Right renal cortex interstitium (tissue), 3 donors: ENCODE data around the gene EXOC1. TPM values are rescaled to one million over a fixed set of nuclear protein-coding genes. Genes with fewer than 3 reads are reported as not detected.
"Not testable (repeated sequence)": the region's sequence is repeated elsewhere in the genome, so short reads cannot be mapped to it uniquely, and the experiment has no call there.

Source experiments
- DNase-seq, 3 donors: peaks; one replicate each; pipeline ENCODE4 v3.0.0-alpha.2; 2013; ENCODE audit warnings: low read depth in 3 of 3, low spot score in 2 of 3
- polyA plus RNA-seq, 3 donors: library from polyadenylated mRNA; unstranded; fragments of 120-200 nt; gene quantifications; one replicate each; pipeline ENCODE4 v1.2.1, GENCODE V29; 2013; ENCODE audit not compliant: insufficient read length in 3 of 3

EXOC1 gene
- 10 to 100 TPM; 40.7 to 49.9 (median 47.7) TPM for polyA plus RNA-seq

GRCh38 chr4:55853484-55854046, at the start of gene EXOC1:
EXOC1 (plus strand) TSS chr4:55853648; CDS start chr4:55858324, 4,676 bp downstream.
- peak; percentile 78 to 92 (median 90) for DNase-seq

- DNase-seq, result no peak
These were observed 45.9 kb upstream of the EXOC1 start for GRCh38 chr4:55807556-55807955.

- DNase-seq, result no peak
These were observed 45.3 kb upstream of the EXOC1 start for GRCh38 chr4:55808186-55808585.

GRCh38 chr4:55808632-55809031, 44.8 kb upstream of the EXOC1 start:
- no peak for DNase-seq

GRCh38 chr4:55817691-55818090, 35.8 kb upstream of the EXOC1 start:
- DNase-seq, result no peak

- DNase-seq, result no peak
These were observed 33.8 kb upstream of the EXOC1 start, which contains the start of gene EXOC1L for GRCh38 chr4:55819634-55820033. EXOC1L (plus strand) TSS chr4:55819790; CDS start chr4:55820027, 237 bp downstream.

GRCh38 chr4:55820279-55820678, 33.2 kb upstream of the EXOC1 start:
- no peak for DNase-seq

- DNase-seq, result no peak
These were observed 31.1 kb upstream of the EXOC1 start for GRCh38 chr4:55822329-55822728.

- no peak for DNase-seq
These were observed 28.6 kb upstream of the EXOC1 start for GRCh38 chr4:55824865-55825264.

GRCh38 chr4:55826986-55827385, 26.5 kb upstream of the EXOC1 start:
- DNase-seq, result no peak

- no peak for DNase-seq
These were observed 25.9 kb upstream of the EXOC1 start for GRCh38 chr4:55827582-55827981.

- no peak for DNase-seq
These were observed 23.4 kb upstream of the EXOC1 start for GRCh38 chr4:55830048-55830447.

- DNase-seq, result no peak
These were observed 22.7 kb upstream of the EXOC1 start for GRCh38 chr4:55830716-55831115.

GRCh38 chr4:55834086-55834795, 19.2 kb upstream of the EXOC1 start:
- no peak for DNase-seq

- no peak for DNase-seq
These were observed 15.5 kb upstream of the EXOC1 start for GRCh38 chr4:55837903-55838302.

- DNase-seq, result no peak
These were observed 15.1 kb upstream of the EXOC1 start for GRCh38 chr4:55838356-55838755.

GRCh38 chr4:55838952-55839351, 14.5 kb upstream of the EXOC1 start:
- no peak for DNase-seq

- no peak for DNase-seq
These were observed 12.5 kb upstream of the EXOC1 start for GRCh38 chr4:55840956-55841355.

GRCh38 chr4:55841373-55842239, 11.8 kb upstream of the EXOC1 start:
- DNase-seq, result not testable (repeated sequence)

GRCh38 chr4:55842312-55842711, 11.1 kb upstream of the EXOC1 start:
- DNase-seq, result not testable (repeated sequence)

- no peak for DNase-seq
These were observed 3.7 kb upstream of the EXOC1 start for GRCh38 chr4:55849724-55850123.
